Fibroblast of skin of right biceps (primary cell): ENCODE data around the gene CGB3.
A peak's percentile ranks its signal among the peaks of the same experiment; 100 is the strongest.
"Not testable (repeated sequence)": the region's sequence is repeated elsewhere in the genome, so short reads cannot be mapped to it uniquely, and the experiment has no call there.

Experiments used
- DNase-seq: peaks from one replicate; pipeline ENCODE4 v3.0.0-alpha.2; 2013

CGB3 gene

DNA sequence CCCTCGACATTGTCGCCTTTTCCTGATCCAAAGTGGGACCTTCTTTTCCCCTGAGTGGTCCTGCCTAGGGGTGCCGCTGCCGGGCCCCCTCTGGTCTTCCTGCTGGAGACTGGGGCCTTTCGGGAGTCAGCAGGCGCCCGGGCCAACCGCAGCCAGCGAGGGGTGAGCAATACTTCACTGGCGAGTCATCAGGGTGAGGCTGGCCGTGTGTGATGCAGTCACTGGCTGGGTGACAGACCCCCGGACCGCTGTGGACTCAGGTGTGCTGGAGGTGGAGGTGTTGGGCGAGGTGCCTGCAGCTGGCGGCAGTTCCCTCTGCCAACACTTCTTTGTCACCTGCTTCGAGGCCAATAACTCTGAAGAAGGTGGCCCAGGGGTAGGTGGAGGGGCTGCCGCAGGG lies 18.0 kb upstream of the CGB3 start:
- peak; percentile 49 for DNase-seq

DNA sequence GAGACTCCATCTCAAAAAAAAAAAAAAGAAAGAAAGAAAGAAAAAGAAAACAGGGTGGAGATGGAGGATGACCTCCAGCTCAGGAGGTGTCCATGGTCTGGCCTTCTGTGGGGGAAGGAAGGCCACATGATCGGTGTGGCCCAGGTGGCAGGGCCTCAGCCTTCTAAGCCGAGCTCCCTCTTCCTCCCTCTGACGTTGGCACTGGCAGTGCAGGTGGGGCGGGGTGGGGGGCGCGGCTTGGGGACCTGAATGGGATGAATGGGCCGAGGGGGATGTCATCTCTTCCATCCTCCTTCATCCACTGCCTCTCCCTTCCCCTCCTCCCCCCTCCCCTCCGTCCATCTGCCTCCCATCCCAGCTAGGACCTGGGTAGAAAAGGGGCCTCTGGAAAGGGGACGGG lies 15.6 kb upstream of the CGB3 start:
- not testable (repeated sequence) for DNase-seq

DNA sequence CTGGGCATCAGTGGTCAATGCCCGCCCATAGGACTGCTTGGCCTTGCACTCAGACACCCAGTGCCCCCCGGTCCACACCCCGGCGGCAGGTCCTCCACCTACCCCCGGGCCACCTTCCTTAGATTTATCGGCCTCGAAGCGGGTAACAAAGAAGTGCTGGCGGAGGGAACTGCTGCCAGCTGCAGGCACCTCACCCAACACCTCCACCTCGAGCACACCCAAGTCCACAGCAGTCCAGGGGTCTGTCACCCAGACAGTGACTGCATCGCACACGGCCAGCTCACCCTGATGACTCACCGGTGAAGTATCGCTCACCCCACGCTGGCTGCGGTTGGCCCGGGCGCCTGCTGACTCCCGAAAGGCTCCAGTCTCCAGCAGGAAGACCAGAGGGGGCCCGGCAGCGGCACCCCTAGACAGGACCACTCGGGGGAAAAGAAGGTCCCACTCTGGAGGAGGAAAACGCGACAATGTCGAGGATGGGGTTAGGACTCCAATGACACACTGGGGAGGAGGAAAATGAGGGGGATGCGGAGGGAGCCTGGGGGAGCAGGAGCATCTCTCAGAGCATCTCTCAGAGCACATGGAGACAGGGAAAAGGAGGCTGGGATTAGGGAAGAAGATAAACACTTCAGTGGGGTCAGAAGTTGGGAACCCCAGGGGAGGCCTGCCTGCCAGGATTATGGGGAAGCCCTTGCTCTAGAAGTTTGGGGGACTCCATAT lies 14.6 kb upstream of the CGB3 start:
- DNase-seq, result peak; percentile 80

DNA sequence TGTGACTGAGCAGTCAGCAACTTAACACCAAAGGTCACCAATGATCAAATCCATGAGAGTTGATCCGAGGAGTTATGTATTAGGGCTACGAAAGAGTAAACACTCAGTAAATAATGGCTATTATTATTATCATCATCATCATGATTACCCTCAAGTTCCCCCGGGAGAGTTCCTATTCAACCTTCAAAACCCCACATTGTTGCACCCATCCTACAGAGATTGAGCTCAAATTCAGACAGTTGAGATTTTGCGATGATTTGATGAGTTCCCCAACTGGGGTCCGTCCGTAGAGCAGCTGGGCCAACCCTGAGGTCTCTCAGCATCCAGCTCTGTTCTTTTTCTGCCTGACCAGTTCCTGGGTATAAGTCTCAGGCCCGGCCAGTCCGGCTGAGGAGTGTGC lies 14.0 kb upstream of the CGB3 start:
- DNase-seq, result not testable (repeated sequence)

DNA sequence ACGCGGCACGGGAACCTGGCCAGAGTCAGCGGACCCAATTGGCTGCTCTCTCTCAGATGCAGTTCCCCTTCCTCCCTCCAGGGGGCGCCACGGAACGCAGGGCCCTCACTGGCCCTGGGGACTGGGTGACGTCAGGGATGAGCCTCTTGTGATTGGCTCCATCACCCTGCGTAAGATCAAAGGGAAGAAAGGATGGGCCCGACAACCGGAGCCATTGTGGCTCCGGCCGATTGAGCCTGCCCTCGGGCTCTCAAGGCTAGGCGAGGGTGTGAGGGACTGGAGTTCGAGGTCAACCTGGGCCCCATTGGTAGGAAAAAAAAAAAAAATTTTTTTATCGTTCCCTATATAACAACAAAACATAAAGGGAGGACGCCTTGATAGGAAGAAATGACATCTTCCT lies 12.7 kb upstream of the CGB3 start, which contains the start of gene CGB1:
TSS of gene CGB1 (minus strand) at position 81 of the 400 bp plus-strand sequence. CDS start 184 bp downstream, outside the sequence.
- not testable (repeated sequence) for DNase-seq

DNA sequence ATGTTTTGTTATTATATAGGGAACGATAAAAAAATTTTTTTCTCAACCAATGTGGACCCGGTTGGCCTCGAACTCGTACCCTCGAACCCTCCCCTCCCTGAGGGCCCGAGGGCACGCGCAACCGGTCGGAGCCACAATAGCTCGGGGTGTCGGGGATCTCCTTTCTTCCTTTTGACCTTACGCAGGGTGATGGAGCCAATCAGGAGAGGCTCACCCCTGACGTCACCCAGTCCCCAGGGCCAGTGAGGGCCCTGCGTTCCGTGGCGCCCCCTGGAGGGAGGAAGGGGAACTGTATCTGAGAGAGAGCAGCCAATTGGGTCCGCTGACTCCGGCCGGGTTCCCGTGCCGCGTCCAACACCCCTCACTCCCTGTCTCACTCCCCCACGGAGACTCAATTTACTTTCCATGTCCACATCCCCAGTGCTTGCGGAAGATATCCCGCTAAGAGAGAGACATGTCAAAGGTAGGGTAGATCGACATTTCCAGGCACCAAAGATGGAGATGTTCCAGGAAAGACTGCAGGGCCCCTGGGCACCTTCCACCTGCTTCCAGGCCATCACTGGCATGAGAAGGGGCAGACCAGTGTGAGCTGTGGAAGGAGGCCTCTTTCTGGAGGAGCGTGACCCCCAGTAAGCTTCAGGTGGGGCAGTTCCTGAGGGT lies 7.6 kb upstream of the CGB3 start, which contains the start of gene CGB2:
TSS of gene CGB2 (plus strand) at position 249 of the 660 bp plus-strand sequence. CDS start at position 455, 206 bp downstream.
- peak; percentile 28 for DNase-seq

DNA sequence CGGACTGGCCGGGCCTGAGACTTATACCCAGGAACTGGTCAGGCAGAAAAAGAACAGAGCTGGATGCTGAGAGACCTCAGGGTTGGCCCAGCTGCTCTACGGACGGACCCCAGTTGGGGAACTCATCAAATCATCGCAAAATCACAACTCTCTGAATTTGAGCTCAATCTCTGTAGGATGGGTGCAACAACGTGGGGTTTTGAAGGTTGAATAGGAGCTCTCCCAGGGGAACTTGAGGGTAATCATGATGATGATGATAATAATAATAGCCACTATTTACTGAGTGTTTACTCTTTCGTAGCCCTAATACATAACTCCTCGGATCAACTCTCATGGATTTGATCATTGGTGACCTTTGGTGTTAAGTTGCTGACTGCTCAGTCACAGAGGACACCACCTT lies 6.2 kb upstream of the CGB3 start:
- DNase-seq, result not testable (repeated sequence)

DNA sequence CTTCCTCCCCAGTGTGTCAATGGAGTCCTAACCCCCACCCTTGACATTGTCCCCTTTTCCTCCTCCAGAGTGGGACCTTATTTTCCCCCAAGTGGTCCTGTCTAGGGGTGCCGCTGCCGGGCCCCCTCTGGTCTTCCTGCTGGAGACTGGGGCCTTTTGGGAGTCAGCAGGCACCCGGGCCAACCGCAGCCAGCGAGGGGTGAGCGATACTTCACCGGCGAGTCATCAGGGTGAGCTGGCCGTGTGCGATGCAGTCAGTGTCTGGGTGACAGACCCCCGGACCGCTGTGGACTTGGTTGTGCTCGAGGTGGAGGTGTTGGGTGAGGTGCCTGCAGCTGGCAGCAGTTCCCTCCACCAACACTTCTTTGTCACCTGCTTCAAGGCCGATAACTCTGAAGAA lies 5.6 kb upstream of the CGB3 start:
- peak; percentile 71 for DNase-seq

DNA sequence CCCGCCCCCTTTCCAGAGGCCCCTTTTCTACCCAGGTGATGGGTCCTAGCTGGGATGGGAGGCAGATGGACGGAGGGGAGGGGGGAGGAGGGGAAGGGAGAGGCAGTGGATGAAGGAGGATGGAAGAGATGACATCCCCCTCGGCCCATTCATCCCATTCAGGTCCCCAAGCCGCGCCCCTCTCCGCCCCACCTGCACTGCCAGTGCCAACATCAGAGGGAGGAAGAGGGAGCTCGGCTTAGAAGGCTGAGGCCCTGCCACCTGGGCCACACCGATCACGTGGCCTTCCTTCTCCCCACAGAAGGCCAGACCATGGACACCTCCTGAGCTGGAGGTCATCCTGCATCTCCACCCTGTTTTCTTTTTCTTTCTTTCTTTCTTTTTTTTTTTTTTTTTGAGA lies 4.6 kb upstream of the CGB3 start:
- not testable (repeated sequence) for DNase-seq

DNA sequence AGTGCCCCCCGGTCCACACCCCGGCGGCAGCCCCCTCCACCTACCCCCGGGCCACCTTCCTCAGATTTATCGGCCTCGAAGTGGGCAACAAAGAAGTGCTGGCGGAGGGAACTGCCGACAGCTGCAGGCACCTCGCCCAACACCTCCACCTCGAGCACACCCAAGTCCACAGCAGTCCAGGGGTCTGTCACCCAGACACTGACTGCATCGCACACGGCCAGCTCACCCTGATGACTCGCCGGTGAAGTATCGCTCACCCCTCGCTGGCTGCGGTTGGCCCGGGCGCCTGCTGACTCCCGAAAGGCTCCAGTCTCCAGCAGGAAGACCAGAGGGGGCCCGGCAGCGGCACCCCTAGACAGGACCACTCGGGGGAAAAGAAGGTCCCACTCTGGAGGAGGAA lies 1.5 kb upstream of the CGB3 start:
- DNase-seq, result peak; percentile 52

DNA sequence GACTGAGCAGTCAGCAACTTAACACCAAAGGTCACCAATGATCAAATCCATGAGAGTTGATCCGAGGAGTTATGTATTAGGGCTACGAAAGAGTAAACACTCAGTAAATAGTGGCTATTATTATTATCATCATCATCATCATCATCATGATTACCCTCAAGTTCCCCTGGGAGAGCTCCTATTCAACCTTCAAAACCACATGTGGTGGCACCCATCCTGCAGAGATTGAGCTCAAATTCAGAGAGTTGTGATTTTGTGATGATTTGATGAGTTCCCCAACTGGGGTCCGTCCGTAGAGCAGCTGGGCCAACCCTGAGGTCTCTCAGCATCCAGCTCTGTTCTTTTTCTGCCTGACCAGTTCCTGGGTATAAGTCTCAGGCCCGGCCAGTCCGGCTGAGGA lies 955 bp upstream of the CGB3 start:
- DNase-seq, result not testable (repeated sequence)

DNA sequence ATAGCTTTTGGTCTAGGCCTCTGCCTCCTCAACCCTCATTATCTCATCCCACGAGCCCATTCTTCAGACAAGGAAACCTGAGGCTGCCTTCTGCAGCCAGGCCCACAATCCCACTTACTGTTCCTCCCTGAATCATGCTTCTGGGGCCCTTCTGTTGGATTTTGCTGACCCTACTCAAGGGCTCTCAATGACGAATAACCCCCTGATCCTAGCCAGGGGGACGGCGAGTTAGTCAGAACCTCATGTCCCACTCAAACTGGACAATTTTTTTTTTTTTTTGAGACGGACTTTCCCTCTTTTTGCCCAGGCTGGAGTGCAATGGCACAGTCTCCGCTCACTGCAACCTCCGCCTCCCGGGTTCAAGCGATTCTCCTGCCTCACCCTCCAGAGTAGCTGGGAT lies 2.0 kb downstream of the CGB3 start:
- no peak for DNase-seq

DNA sequence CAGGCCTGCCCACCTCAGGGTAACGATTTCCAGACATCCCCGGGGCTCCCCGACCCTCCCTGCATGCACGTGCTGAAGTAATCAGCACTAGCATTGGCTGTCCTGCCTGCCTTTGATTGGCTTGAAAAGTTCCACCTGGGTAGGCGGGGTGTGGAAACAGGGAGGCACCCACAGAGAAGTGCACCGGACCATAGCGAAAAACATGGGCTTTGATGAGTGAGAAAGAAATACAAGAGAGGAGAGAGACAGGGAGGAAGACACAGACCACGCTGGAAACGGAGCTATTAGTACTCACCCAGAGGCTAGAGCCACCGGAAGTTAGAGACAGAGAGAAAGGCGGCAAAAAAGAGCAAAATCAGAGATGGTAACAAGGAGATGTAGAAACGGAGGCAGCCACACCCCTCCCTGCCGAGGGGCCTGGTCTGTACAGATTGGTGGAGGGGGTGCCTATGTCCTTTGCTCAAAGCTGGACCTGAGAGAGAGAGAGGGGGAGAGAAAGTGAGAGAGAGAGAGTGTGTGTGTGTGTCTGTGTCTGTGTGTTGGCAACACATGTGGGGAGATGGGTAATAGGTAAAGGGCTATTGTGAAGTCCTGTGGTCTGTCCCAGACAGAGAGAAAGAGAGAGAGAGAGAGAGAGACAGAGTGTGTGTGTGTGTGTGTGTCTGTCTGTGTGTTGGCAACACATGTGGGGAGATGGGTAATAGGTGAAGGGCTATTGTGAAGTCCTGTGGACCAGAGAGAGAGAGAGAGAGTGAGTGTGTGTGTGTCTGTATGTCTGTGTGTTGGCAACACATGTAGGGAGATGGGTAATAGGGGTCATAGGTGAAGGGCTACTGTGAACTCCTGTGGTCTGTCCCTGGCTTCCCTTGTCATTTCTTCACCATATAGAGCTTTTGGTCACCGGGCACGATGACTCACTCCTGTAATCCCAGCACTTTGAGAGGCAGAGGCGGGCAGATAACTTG lies 2.9 kb downstream of the CGB3 start:
- DNase-seq, result peak; percentile 42

DNA sequence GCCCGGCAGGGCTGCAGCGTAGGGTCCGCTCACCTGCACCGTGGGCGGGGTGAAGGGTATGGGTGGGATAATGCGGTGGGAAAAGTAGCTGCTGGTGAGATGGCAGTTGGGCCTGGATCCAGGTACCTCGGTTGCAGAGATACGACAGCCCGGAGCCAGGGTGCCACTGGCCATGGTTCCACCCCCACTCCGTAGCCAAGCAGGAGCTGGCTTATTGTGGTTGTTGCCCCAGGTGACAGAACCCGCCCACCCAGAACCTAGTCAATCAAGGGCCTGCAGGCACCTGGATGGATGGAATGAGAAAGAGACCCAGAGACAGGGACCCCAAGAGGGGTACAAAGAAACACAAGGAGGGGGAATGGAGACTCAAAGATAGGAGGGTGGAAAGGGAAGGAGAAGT lies 3.8 kb downstream of the CGB3 start:
- DNase-seq, result no peak

DNA sequence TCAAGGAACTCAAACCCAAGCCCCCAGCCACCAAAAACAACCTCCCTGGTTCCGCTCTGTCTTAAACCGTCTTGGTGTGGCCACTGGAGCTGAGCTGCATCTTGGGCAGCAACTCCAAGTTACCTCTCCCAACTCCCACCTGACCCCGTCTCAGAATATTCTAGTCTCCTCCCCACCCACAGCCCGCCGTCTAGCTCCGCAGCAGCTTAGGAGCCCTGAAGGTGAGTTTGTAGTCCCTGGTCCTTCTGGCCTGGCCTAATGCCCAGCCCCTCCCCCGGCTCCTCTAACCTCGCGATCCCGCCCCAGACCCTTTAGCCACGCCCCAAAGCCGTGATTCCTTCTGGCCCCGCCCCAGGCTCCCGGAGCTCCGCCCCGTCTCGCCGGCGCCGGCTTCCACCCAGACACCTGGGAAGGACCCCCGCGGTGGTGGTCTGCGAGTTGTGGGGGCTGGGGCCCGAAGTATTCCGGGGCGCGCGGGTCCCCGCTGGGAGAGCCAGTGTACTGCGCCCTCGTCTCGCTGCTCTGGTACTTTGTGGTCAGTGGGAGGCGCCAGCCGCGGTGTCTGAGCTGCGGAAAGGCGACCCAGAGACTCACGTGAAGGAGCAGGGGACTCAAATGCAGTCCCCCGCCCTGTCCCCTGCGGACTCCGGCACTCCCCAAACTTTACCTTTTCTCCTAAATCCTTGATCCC lies 4.7 kb downstream of the CGB3 start:
- peak; percentile 50 for DNase-seq

DNA sequence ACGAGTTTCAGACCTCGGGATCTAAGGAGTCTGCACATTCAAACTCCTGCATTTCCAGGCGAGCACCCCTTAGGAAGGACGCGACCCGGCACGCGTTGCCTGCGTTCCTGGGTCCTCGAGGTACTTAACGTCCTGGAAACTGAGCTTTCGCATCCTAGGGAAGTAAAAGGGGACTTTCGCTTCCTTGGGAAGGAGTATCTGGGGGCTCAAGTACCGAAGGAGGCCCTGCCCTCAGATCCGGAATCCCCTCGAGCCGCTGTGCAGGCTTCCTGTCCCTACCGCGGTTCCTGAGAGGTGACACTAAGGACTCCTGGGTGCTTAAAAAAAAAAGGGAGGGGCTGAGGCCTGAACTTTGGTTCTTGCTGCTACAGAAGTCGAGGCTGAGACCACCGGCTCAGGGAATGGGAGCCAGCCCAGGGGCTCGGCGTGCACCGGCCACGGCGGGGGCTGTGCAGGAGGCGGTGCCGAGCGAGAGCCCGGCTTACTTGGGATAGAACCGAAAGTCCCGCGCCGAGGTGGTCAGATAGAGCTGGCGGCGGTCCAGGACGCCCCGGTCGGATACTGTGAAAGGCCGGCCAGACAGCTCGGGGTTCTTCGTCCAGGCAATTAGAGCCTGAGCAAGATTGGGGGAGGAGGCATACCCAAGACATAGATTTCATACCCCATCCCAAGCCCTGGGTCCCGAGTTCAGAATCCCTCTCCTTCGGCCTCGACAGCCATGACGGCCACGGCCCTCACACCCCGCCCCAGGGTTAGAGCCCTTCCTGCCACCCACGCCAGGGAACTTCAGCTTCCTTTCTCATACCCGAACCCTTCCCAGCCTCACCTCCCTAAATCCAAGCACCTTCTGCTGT lies 5.5 kb downstream of the CGB3 start:
- peak; percentile 14 for DNase-seq

DNA sequence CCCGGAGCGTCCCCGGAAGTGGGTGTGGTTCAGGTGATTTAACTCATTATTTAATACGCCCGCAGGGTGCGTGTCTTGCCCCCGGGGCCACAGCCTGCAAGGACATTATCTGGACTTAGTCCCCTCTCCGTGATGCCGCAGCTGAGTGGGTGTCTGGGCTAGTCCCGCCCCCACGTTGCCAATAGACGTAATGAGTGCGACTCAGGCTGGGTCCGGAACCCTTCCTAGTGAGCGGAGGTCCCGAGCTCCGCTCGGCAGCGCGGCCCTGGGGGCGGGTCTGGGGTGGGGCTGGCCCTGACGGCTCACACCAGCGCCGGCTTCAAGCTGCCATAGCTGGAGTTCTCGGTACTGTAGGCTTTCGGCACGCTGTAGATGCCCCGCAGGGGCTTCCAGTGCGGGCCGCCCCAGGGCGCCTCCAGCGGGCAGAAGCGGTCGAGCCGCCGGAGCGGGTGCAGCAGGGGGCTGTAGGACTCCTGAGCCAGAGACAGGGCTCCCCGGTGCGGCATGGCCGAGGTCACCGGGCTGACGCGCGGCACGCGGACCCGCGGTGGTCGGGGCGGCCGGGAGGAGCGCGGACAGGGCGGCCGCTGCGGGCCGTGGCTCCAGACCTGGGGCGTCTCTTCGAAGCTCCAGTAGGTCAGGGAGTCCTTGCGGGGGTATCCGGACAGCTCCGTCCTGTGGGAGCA lies 6.3 kb downstream of the CGB3 start:
- peak; percentile 78 for DNase-seq

DNA sequence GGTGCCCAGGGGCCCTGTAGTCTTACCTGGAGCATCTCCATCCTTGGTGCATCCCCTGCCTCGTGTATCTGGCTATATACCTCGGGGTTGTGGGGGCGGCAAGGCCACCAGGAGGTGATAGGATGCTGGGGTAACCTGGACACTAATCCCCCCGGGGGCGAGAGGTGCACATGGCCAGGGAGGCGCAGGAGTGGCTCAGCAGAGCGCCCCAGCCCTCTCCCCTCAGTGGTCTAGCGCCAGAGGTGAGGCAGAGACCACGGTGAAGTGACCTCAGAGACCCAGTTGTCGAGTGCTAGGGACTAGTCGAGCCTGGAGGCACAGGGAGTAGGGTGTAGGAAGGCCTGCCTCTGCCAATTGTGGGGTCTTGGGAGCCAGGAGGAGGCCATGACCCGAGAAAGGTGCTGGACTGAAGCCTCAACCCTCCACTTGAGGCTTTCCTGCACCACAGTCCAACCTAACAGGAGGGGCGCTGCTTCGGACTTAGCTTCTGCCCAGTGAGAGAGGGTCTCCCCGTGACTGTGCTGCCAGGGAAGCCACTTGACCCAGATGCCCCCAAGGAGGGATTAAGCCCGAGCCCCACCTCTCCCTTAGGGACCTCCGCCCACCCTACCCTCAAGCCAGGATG lies 7.0 kb downstream of the CGB3 start, which contains the start of gene LHB:
TSS of gene LHB (minus strand) at position 51 of the 625 bp plus-strand sequence. CDS start at position 41, 10 bp downstream.
- DNase-seq, result no peak

DNA sequence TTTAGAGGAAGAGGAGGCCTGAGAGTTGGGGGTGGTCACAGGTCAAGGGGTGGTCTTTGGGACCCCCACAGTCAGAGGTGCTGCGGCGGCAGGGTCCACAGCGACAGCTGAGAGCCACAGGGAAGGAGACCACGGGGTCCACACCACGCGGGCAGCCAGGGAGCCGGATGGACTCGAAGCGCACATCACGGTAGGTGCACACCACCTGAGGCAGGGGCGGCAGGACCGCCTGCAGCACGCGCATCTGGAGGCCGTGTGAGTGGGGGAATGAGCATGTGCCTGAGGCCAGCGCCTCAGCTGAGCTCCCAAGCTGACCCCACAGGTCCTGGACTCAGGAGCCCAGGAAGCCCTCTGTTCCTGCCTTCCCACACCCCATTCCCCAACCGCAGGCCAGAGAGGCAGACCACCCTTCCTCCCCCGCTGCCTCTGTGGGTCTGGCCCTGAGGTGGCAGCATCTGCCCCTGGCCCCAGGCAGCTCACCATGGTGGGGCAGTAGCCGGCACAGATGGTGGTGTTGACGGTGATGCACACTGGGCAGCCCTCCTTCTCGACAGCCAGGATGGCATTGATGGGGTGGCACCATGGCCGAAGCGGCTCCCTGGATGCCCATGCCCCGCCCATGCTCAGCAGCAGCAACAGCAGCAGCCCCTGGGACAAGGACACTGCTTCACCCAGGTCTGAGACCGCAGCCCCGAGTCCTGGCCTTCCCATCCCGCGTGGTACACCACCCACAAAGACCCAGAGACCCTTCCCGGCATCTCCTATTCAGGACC lies 7.9 kb downstream of the CGB3 start:
- no peak for DNase-seq

DNA sequence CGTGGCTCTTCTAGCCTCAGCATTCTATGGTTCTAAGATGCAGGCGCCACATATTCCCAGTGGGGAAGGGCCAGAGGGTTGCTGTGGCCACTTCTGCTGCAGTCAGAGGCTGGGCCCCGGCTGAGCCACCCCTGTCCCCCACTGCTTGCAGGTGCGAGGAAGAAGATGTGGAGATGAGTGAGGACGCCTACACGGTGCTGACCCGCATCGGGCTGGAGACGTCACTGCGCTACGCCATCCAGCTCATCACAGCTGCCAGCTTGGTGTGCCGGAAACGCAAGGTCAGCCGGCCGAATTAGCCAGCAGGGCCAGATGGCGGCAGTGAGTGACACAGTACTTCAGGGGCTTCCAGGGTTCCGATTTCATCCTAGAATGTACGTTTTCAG lies 9.3 kb downstream of the CGB3 start:
- DNase-seq, result no peak
